DMS153 treated with DMSO at 0.1 percent for 48 hours (cell line): Measurements from ENCODE around the gene DGLUCY.
"Not testable (repeated sequence)": the region's sequence is repeated elsewhere in the genome, so short reads cannot be mapped to it uniquely, and the experiment has no call there.

Experiments
- DNase-seq: peaks from one replicate; lab custom pipeline; 2025; ENCODE audit not compliant: unreplicated experiment; lab: John Stamatoyannopoulos, UW

Gene DGLUCY

GRCh38 chr14:91232052-91232451 lies 118.2 kb downstream of the DGLUCY start:
- no peak for DNase-seq

GRCh38 chr14:91232603-91233002 lies 118.7 kb downstream of the DGLUCY start:
- no peak for DNase-seq

DNA sequence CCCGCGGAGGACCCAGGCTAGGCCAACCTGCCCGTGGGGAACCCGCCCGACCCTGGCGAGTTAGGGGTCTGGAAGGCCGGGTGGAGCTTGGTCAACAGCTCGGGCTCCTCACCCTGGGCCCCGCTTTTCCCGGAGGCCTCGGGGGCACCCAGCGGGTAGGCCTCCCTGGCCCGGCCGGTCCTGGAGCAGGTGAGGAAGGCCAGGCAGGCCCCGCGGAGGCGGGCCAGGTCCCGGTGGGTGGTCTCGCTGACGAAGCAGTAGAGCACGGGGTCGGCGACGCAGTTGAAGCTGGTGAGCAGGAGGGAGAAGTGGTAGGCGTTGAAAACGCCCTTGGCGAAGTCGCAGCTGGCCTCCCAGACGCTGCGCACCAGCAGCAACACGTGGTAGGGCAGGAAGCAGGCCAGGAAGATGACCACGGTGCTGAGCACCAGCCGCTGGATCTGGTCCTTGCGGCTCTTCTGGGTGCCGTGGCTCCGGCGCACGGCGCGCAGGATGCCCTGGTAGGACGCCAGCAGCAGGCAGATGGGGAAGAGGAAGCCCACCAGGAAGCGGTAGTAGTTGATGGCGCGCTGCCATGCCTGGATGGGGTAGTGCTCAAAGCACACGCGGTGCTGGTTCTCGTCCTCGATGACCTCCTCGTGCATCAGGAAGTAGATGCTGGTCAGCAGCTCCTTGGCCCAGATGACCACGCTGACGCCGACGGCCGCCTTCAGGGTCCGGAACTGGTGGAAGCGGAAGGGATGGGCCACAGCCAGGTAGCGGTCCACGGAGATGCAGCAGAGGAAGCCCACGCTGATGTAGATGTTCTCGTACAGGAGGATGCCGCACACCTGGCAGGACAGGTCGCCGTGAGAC lies 120.3 kb downstream of the DGLUCY start:
- DNase-seq, result no peak

DNA sequence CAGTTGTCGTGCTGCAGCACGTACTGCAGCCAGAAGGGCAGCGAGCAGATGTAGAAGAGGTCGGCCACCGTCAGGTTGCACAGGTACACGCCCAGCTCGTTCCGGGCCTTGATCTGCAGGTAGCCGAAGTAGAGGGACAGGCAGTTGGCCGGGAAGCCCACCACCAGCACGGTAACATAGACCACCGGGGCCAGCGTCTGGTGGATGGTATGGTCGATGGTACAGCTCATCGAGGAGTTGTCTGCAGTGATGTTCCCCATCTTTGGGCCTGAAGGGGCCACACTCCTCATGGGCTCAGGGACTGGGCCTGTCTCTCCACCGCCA lies 120.9 kb downstream of the DGLUCY start:
- no peak for DNase-seq

- no peak for DNase-seq
Observed at GRCh38 chr14:91235841-91236240, 122.0 kb downstream of the DGLUCY start.

DNA sequence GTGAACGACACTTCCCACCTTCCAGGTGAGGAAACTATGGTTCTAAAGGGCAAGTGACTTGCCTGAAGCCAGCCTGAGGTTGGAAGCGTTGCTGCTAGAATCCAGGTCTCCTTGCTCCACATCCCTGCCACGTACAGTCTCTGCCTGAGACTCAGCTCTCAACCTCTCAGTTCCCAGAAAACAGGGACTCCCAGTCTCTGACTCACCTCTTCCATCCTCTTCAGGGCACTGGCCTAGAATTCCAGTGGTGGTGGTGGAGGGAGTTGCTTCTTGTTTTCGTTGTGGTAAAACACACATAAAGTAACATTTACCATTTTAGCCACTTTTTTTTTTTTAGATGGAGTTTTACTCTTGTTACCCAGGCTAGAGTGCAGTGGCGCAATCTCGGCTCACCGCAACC lies 123.3 kb downstream of the DGLUCY start:
- DNase-seq, result no peak

- no peak for DNase-seq
Observed at GRCh38 chr14:91238085-91238484, 124.2 kb downstream of the DGLUCY start.

DNA sequence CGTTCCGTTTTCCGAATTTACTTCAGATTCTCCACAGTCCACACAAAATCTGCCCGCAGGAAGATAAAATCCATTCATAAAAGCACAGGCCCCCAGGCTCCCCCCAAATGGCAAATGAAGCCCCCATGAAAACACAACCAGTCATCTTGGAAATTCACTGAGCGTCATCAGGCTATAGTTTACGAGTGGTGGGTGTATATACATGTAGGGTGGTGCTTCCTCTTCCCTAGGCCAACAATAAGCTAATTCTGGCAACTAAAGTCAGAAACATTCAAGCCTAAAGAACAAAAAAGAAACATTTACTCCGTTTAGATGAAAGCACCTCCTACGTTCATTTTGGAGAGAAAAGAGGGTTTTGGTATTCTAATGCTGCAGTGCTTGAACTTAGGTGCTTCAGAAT lies 124.8 kb downstream of the DGLUCY start:
- DNase-seq, result no peak

GRCh38 chr14:91241863-91242262 lies 128.0 kb downstream of the DGLUCY start:
- no peak for DNase-seq

DNA sequence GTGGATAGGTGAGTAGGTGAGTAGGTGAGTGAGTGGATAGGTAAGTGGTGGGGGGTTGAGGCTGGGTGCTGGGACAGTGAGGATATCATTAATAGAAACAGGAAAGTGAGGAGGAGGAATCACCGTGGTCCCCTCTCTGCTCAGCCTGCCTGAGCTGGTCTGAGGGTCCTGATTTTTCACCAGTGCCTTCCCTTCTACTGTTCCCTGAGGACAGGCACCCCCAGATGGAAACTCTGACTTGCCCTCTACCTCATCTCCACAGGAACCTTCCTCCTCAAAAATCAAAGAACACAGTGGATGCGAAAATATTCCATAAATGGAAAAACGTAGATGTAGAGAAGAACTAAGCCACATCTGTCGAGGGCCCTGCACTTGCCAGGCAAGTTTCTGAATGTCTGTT lies 128.8 kb downstream of the DGLUCY start:
- no peak for DNase-seq

DNA sequence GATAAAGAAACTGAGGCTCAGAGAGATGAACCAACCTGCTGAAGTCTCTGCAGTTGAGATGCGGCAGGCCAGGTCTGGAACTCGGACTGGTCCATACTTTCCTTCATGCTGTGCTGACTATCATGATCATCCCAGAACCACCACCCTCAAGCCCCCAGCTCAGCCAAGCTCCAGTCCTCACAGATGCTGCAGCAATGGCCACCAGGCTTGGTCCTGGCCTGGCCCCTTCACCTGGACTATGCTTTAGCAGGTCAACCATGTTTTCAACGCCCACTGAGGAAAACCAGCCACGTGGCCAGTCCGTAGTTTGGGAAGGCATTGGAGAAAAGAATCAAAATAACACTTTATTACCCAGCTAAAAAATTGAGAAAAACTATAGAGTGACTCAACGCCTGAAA lies 129.2 kb downstream of the DGLUCY start:
- no peak for DNase-seq

- DNase-seq, result peak; percentile 6
Observed at GRCh38 chr14:91244501-91244901, 130.6 kb downstream of the DGLUCY start, which contains the start of gene GPR68. TSS of gene GPR68 (minus strand) at chr14:91244704. CDS start at chr14:91235050, 9,654 bp downstream.

- no peak for DNase-seq
Observed at GRCh38 chr14:91245029-91245428, 131.2 kb downstream of the DGLUCY start.

GRCh38 chr14:91245616-91246015 lies 131.7 kb downstream of the DGLUCY start:
- not testable (repeated sequence) for DNase-seq

GRCh38 chr14:91246051-91246852 lies 132.4 kb downstream of the DGLUCY start:
- no peak for DNase-seq

GRCh38 chr14:91249841-91250616 lies 136.2 kb downstream of the DGLUCY start:
- DNase-seq, result peak; percentile 63

GRCh38 chr14:91250912-91251311 lies 137.0 kb downstream of the DGLUCY start:
- peak; percentile 26 for DNase-seq

- DNase-seq, result no peak
Observed at GRCh38 chr14:91252871-91253794, 139.3 kb downstream of the DGLUCY start.

DNA sequence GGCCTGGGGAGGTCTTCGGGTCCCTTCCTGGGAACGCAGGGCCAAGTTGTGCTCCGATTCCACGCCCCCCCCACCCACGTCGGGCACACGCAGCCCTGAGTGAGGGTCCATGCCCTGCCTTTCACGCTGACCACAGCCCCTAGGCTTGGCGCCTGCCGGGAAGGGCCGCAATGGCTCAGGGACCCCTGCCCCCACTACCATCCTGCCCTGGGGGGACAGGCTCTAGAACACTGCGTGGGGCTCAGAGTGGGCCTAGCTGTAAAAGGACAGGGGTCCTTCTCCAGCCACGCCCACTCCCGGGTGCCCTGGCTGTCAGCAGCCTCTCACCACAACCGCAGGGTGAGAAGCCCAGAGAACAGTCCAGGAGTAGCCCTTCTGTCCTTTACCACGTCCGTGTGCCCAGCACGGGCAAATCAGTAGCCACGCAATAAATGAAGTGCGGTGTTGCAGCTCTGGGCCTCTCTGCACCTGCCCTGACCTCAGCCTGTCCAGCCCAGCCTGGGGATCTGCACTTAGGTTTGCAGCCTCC lies 140.0 kb downstream of the DGLUCY start:
- no peak for DNase-seq

DNA sequence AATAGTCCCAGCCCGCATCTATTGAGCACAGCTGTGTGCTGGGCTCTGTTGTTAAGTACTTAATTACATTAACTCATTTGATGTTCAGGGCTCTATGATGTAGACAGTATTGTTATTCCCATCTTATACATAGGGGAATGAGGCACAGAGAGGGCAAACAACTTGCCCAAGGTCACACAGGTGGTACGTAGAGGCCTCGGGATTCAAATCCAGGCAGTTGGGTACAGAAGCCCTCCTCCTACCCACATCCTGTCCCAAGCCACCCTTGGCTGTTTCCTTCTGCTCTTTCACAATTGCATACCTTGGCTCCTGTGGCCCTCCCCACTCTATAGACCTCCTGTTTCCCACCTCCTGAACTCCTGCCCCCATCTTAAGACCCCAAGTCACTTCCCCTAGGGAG lies 140.6 kb downstream of the DGLUCY start:
- no peak for DNase-seq
